A549 (cell line): ENCODE measurements around the gene WDR62. TPM values are rescaled to one million over a fixed set of nuclear protein-coding genes. Genes with fewer than 3 reads are reported as not detected.
A peak's percentile ranks its signal among the peaks of the same experiment; 100 is the strongest.
"Not testable (repeated sequence)": the region's sequence is repeated elsewhere in the genome, so short reads cannot be mapped to it uniquely, and the experiment has no call there.

Source experiments
- ATAC-seq, 2 experiments: fragments of 200-7000 bp in 1 of 2; fragments of >200 bp in 1 of 2; cut with Nextera tagmentation in 1 of 2; cut with Tn5 transposase in 1 of 2; 3 replicates each; pipeline versions ENCODE4 v1.8.0 to v1.9.1; 2018 to 2020; ENCODE audit warnings: mild to moderate bottlenecking in 1 of 2, moderate library complexity in 1 of 2
- CTCF ChIA-PET: fragments of 300-600 bp; sonication (Branson Sonifier 250); formaldehyde crosslinking; extraction: SDS; loops from one replicate; lab custom pipeline; 2021; ENCODE audit warnings: antibody characterized with exemption, inconsistent platforms; lab: Yijun Ruan, JAX
- POLR2A ChIA-PET: fragments of 350-600 bp; formaldehyde crosslinking; extraction: SDS; loops from one replicate; lab custom pipeline; 2021; ENCODE audit warnings: antibody characterized with exemption, inconsistent platforms; lab: Yijun Ruan, JAX
- DNase-seq, 2 experiments: peaks; one replicate each; pipeline versions ENCODE4 v3.0.0 to v3.0.0-alpha.2; 2011 to 2016; ENCODE audit warnings: low read depth in 1 of 2, low spot score in 1 of 2
- FAIRE-seq: peaks from 2 replicates; lab custom pipeline; 2011; peaks lifted over from hg19 to GRCh38; lab: Jason Lieb, UNC
- H3K27ac ChIP-seq, 2 experiments: fragments of >200 bp; sonication (Bioruptor Twin); formaldehyde crosslinking; 3 replicates each; pipeline ENCODE4 v1.5.1; 2016 to 2017
- H3K4me1 ChIP-seq: fragments of >200 bp; sonication (Bioruptor Twin); formaldehyde crosslinking; 3 replicates; pipeline ENCODE4 v1.6.1; 2016
- H3K4me2 ChIP-seq: fragments of >200 bp; sonication (Bioruptor Twin); formaldehyde crosslinking; 3 replicates; pipeline ENCODE4 v1.6.1; 2016
- H3K4me3 ChIP-seq: fragments of >200 bp; sonication (Bioruptor Twin); formaldehyde crosslinking; 3 replicates; pipeline ENCODE4 v1.5.1; 2016
- H3K9me3 ChIP-seq: fragments of >200 bp; sonication (Bioruptor Twin); formaldehyde crosslinking; 3 replicates; pipeline ENCODE4 v1.6.1; 2016
- BCL3 ChIP-seq: fragments of >200 bp; sonication (Bioruptor Twin); formaldehyde crosslinking; IDR thresholded peaks from 3 replicates; pipeline ENCODE4 v1.6.1; 2016
- CHD2 ChIP-seq: fragments of 150-350 bp; IDR thresholded peaks from 2 replicates; pipeline ENCODE4 v1.6.1; 2014; ENCODE audit warnings: low read length; ENCODE audit not compliant: partially characterized antibody
- EHF ChIP-seq: fragments of 250-450 bp; sonication (Bioruptor Pico); IDR thresholded peaks from 2 replicates; pipeline ENCODE4 v1.5.0; 2020; ENCODE audit warnings: mild to moderate bottlenecking
- FOSL2 ChIP-seq, 2 experiments: fragments of 450-650 bp in 1 of 2; fragments of >200 bp in 1 of 2; sonication (Bioruptor Twin) in 1 of 2; formaldehyde crosslinking; IDR thresholded peaks; 2 replicates each; pipeline versions ENCODE4 v1.5.0 to v1.6.1; 2016 to 2020; ENCODE audit warnings: mild to moderate bottlenecking in 1 of 2, moderate library complexity in 1 of 2
- JUN ChIP-seq, 2 experiments: fragments of >200 bp; sonication (Bioruptor Twin); formaldehyde crosslinking; IDR thresholded peaks; 2 replicates in 1 of 2; 3 replicates in 1 of 2; pipeline ENCODE4 v1.6.1; 2016 to 2017
- NPAS2 ChIP-seq: fragments of 250-450 bp; sonication (Bioruptor Pico); IDR thresholded peaks from 2 replicates; pipeline ENCODE4 v1.8.0; 2022; ENCODE audit warnings: mild to moderate bottlenecking, moderate library complexity, borderline replicate concordance
- POLR2A ChIP-seq: IDR thresholded peaks from 2 replicates; pipeline ENCODE4 v1.6.1; 2012; ENCODE audit warnings: mild to moderate bottlenecking, low read length
- POLR2AphosphoS2 ChIP-seq: conservative IDR thresholded peaks from 2 replicates; pipeline ENCODE4 v1.6.1; 2012; ENCODE audit warnings: low read length, improper control_type of control experiment, inconsistent platforms
- RAD21 ChIP-seq, 2 experiments: fragments of >200 bp in 1 of 2; sonication (Bioruptor Twin) in 1 of 2; formaldehyde crosslinking in 1 of 2; IDR thresholded peaks in 1 of 2; conservative IDR thresholded peaks in 1 of 2; 2 replicates in 1 of 2; 3 replicates in 1 of 2; pipeline ENCODE4 v1.6.1; 2012 to 2018; ENCODE audit warnings: inconsistent platforms in 1 of 2
- RNF2 ChIP-seq: fragments of 200-600 bp; sonication (generic); IDR thresholded peaks from 2 replicates; pipeline ENCODE4 v1.6.1; 2016; ENCODE audit warnings: low read depth, mild to moderate bottlenecking, antibody characterized with exemption, moderate library complexity, borderline replicate concordance
- TFCP2L1 ChIP-seq: fragments of 250-450 bp; sonication (Bioruptor Pico); IDR thresholded peaks from 2 replicates; pipeline ENCODE4 v1.5.0; 2021; ENCODE audit warnings: mild to moderate bottlenecking
- WGBS: methylation state at CpG from one replicate; pipeline ENCODE4 v1.1.6; 2017; ENCODE audit errors: missing lambda C conversion rate; 5-methylcytosine and 5-hydroxymethylcytosine counted together
- polyA plus RNA-seq, 4 experiments: library from polyadenylated mRNA; depleted of rRNA in 3 of 4; stranded (reverse); fragments of >200 nt; fragmentation: RNase III in 1 of 4; extraction: RNeasy Plus Mini Kit Qiagen cat#74134 plus additional on column Dnase treatment in 1 of 4; gene quantifications; 2 replicates in 3 of 4; 3 replicates in 1 of 4; pipeline ENCODE4 v1.2.3, GENCODE V29; 2011 to 2017
- TF ChIP-seq, protein P1 (sequence below): fragments of 200-600 bp; sonication (generic); IDR thresholded peaks from 2 replicates; pipeline ENCODE4 v1.6.1; 2016; ENCODE audit warnings: antibody characterized with exemption, mild to moderate bottlenecking, moderate library complexity

Gene WDR62
- polyA plus RNA-seq, 2 of the 4 experiments (the other 2 are of a cell fraction), result 15.5 to 32.9 TPM

GRCh38 chr19:36067681-36068080 lies 13.0 kb downstream of the WDR62 start:
- ATAC-seq, result no peak
- no peak overlapping the region for H3K27ac ChIP-seq
- ChIA-PET POLR2A (interaction anchor here (0.6 kb wide), 1 partner anchor 14 kb away, joined by 3 read pairs; the partner anchor contains the start of gene THAP8), CTCF (interaction anchor here (0.6 to 4.7 kb wide), 7 partner anchors 10 to 383 kb away, joined by 3 to 40 read pairs (median 6); partner anchors contain the start of genes THAP8 and WDR62)
- TF ChIP-seq RNF2 (no peak), FOSL2 (IDR thresholded peaks at IDR 0.05) (no peak), FOSL2 (CRISPR knock-in tag; IDR thresholded peaks at IDR 0.05) (no peak)
- no peaks in the 10 kb centered on the region for H3K9me3 ChIP-seq
- no peak for FAIRE-seq
- DNase-seq, result no peak
- no peak overlapping the region for H3K4me3 ChIP-seq
- 88% methylated on average over 11 of the region's 11 CpGs for WGBS
- H3K4me2 ChIP-seq, result no peak overlapping the region
- peaks cover 13% of the 10 kb centered on the region for H3K4me1 ChIP-seq

DNA sequence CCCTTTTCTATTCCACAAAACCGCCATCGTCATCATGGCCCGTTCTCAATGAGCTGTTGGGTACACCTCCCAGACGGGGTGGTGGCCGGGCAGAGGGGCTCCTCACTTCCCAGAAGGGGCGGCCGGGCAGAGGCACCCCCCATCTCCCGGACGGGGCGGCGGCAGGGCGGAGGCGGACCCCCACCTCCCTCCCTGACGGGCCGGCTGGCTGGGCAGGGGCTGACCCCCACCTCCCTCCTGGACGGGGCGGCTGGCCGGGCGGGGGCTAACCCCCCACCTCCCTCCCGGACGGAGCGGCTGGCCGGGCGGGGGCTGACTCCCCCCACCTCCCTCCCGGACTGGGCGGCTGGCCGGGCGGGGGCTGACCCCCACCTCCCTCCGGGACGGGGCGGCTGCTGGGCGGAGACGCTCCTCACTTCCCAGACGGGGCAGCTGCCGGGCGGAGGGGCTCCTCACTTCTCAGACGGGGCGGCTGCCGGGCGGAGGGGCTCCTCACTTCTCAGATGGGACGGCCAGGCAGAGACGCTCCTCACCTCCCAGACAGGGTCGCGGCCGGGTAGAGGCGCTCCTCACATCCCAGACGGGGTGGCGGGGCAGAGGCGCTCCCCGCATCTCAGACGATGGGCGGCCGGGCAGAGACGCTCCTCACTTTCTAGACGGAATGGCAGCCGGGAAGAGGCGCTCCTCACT lies 14.3 kb downstream of the WDR62 start:
- POLR2A ChIA-PET, ATAC-seq, FAIRE-seq, DNase-seq, H3K27ac ChIP-seq, H3K4me2 ChIP-seq, H3K9me3 ChIP-seq, H3K4me3 ChIP-seq: not testable (repeated sequence)
- CTCF ChIA-PET, result interaction anchor here (4.7 kb wide), 1 partner anchor 12 kb away, joined by 40 read pairs; the partner anchor contains the start of genes THAP8 and WDR62
- WGBS, result 97% methylated on average over 24 of the region's 57 CpGs
- peaks cover 13% of the 10 kb centered on the region for H3K4me1 ChIP-seq

- DNase-seq (no peak), FAIRE-seq (no peak), ATAC-seq (no peak)
- ChIA-PET POLR2A (interaction anchor here (1.0 kb wide), 1 partner anchor 43 kb away, joined by 4 read pairs; the partner anchor contains the start of genes POLR2I and TBCB), CTCF (interaction anchor here (1.2 to 5.6 kb wide), 5 partner anchors 12 to 98 kb away, joined by 3 to 53 read pairs (median 5); partner anchors contain the start of gene POLR2I)
- TF ChIP-seq POLR2A (0 out of 2 replicates have a peak, but pooled peaks have one; percentile 2), BCL3 (no peak)
- peaks cover 13% of the 10 kb centered on the region for H3K4me1 ChIP-seq
- H3K27ac ChIP-seq, result no peak overlapping the region
- no peaks in the 10 kb centered on the region for H3K9me3 ChIP-seq
- H3K4me2 ChIP-seq, result no peak overlapping the region
- no peak overlapping the region for H3K4me3 ChIP-seq
- 88% methylated on average over 8 of the region's 8 CpGs for WGBS
These were observed 17.4 kb downstream of the WDR62 start for GRCh38 chr19:36072081-36072480.

- POLR2A ChIA-PET, result interaction anchor here (0.6 to 1.0 kb wide), 2 partner anchors 42 to 63 kb away, joined by 3 to 4 read pairs; partner anchors contain the start of genes POLR2I and TBCB
- WGBS, result 86% methylated on average over 10 of the region's 10 CpGs
- DNase-seq (no peak), ATAC-seq (peak in 1 of 2 experiments; percentile 12; a peak in 2 of 6 replicates), FAIRE-seq (no peak)
- CTCF ChIA-PET, result interaction anchor here (0.7 to 5.6 kb wide), 8 partner anchors 9 to 97 kb away, joined by 3 to 53 read pairs (median 5); partner anchors contain the start of genes POLR2I and THAP8
- no peak overlapping the region for H3K4me2 ChIP-seq
- no peaks in the 10 kb centered on the region for H3K9me3 ChIP-seq
- no peak overlapping the region for H3K27ac ChIP-seq
- TF ChIP-seq TFCP2L1, result no peak
- no peak for TF ChIP-seq JUN (IDR thresholded peaks at IDR 0.05)
- TF ChIP-seq, protein P1, sequence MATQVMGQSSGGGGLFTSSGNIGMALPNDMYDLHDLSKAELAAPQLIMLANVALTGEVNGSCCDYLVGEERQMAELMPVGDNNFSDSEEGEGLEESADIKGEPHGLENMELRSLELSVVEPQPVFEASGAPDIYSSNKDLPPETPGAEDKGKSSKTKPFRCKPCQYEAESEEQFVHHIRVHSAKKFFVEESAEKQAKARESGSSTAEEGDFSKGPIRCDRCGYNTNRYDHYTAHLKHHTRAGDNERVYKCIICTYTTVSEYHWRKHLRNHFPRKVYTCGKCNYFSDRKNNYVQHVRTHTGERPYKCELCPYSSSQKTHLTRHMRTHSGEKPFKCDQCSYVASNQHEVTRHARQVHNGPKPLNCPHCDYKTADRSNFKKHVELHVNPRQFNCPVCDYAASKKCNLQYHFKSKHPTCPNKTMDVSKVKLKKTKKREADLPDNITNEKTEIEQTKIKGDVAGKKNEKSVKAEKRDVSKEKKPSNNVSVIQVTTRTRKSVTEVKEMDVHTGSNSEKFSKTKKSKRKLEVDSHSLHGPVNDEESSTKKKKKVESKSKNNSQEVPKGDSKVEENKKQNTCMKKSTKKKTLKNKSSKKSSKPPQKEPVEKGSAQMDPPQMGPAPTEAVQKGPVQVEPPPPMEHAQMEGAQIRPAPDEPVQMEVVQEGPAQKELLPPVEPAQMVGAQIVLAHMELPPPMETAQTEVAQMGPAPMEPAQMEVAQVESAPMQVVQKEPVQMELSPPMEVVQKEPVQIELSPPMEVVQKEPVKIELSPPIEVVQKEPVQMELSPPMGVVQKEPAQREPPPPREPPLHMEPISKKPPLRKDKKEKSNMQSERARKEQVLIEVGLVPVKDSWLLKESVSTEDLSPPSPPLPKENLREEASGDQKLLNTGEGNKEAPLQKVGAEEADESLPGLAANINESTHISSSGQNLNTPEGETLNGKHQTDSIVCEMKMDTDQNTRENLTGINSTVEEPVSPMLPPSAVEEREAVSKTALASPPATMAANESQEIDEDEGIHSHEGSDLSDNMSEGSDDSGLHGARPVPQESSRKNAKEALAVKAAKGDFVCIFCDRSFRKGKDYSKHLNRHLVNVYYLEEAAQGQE, result peak; percentile 25; the same call in 1 of the 2 replicates
- TF ChIP-seq NPAS2 (CRISPR knock-in tag), result no peak
- no peak for TF ChIP-seq POLR2AphosphoS2
- TF ChIP-seq EHF (CRISPR knock-in tag), result no peak
- TF ChIP-seq RAD21 (conservative IDR thresholded peaks at IDR 0.05 in 1 of 2, IDR thresholded peaks at IDR 0.05 in 1 of 2), result no peak
- no peak for TF ChIP-seq CHD2
- H3K4me3 ChIP-seq, result no peak overlapping the region
- peaks cover 13% of the 10 kb centered on the region for H3K4me1 ChIP-seq
These were observed 18.6 kb downstream of the WDR62 start for GRCh38 chr19:36073121-36073876.
